Neural progenitor cell (in vitro differentiated cells): Measurements from ENCODE around the gene WNT2. TPM values are rescaled to one million over a fixed set of nuclear protein-coding genes. Genes with fewer than 3 reads are reported as not detected.

Experiments
- DNase-seq: peaks from one replicate; pipeline ENCODE4 v3.0.0-alpha.2; 2016; ENCODE audit warnings: low spot score
- H2AFZ ChIP-seq: fragments of 200-600 bp; sonication (generic); replicated peaks from 2 replicates; pipeline ENCODE4 v1.6.1; 2016; ENCODE audit warnings: antibody characterized with exemption
- H3F3A ChIP-seq: fragments of 200-600 bp; sonication (generic); 2 replicates; pipeline ENCODE4 v1.6.1; 2016; ENCODE audit warnings: antibody characterized with exemption, low read depth
- H3K27ac ChIP-seq: fragments of 200-600 bp; sonication (generic); 2 replicates; pipeline ENCODE4 v1.5.1; 2016; ENCODE audit warnings: mild to moderate bottlenecking
- H3K27me3 ChIP-seq: fragments of 200-600 bp; sonication (generic); 2 replicates; pipeline ENCODE4 v1.6.1; 2016; ENCODE audit warnings: mild to moderate bottlenecking, moderate library complexity
- H3K36me3 ChIP-seq: fragments of 200-600 bp; sonication (generic); 2 replicates; pipeline ENCODE4 v1.5.1; 2016
- H3K4me1 ChIP-seq: fragments of 200-600 bp; sonication (generic); 2 replicates; pipeline ENCODE4 v1.6.1; 2016; ENCODE audit warnings: mixed run types
- H3K4me2 ChIP-seq: fragments of 200-600 bp; sonication (generic); 2 replicates; pipeline ENCODE4 v1.6.1; 2016
- H3K4me3 ChIP-seq: fragments of 200-600 bp; sonication (generic); 2 replicates; pipeline ENCODE4 v1.5.1; 2016
- H3K79me2 ChIP-seq: fragments of 200-600 bp; sonication (generic); 2 replicates; pipeline ENCODE4 v1.6.1; 2016; ENCODE audit warnings: low read depth
- H3K9ac ChIP-seq: fragments of 200-600 bp; sonication (generic); 2 replicates; pipeline ENCODE4 v1.6.1; 2016
- H3K9me3 ChIP-seq: fragments of 200-600 bp; sonication (generic); 2 replicates; pipeline ENCODE4 v1.5.1; 2016; ENCODE audit warnings: low read depth
- H4K20me1 ChIP-seq: fragments of 200-600 bp; sonication (generic); 2 replicates; pipeline ENCODE4 v1.6.1; 2016; ENCODE audit warnings: low read depth
- H3K27ac Mint-ChIP-seq: 3 replicates; pipeline ENCODE4 v1.8.0; 2021; ENCODE audit warnings: mixed read lengths
- H3K27me3 Mint-ChIP-seq: 2 replicates; pipeline ENCODE4 v1.8.0; 2022; ENCODE audit warnings: low read depth, mild to moderate bottlenecking, inconsistent platforms, moderate library complexity, mixed read lengths; ENCODE audit not compliant: insufficient read depth
- H3K36me3 Mint-ChIP-seq: 3 replicates; pipeline ENCODE4 v1.8.0; 2021; ENCODE audit warnings: mixed read lengths
- H3K4me1 Mint-ChIP-seq: 3 replicates; pipeline ENCODE4 v1.8.0; 2021; ENCODE audit warnings: mixed read lengths
- H3K4me3 Mint-ChIP-seq: 3 replicates; pipeline ENCODE4 v1.8.0; 2021; ENCODE audit warnings: mild to moderate bottlenecking, moderate library complexity, mixed read lengths
- H3K9me3 Mint-ChIP-seq: 3 replicates; pipeline ENCODE4 v1.8.0; 2020; ENCODE audit warnings: mixed read lengths
- CTCF ChIP-seq: fragments of 200-600 bp; sonication (generic); IDR thresholded peaks from 2 replicates; pipeline ENCODE4 v1.5.1; 2017; ENCODE audit warnings: antibody characterized with exemption, mild to moderate bottlenecking
- EZH2 ChIP-seq: fragments of 200-600 bp; sonication (generic); IDR thresholded peaks from 2 replicates; pipeline ENCODE4 v1.6.1; 2017; ENCODE audit warnings: antibody characterized with exemption, mild to moderate bottlenecking, moderate library complexity
- EZH2phosphoT487 ChIP-seq: fragments of 200-600 bp; sonication (generic); IDR thresholded peaks from 2 replicates; pipeline ENCODE4 v1.6.1; 2017; ENCODE audit warnings: antibody characterized with exemption
- total RNA-seq: library from RNA; depleted of rRNA; stranded (reverse); fragments of >200 nt; gene quantifications from 2 replicates; pipeline ENCODE4 v1.2.3, GENCODE V29; 2015; ENCODE audit warnings: low replicate concordance

Gene WNT2
- total RNA-seq, 1 donor from 2014 or later: not detected

- no peak overlapping the region for H3K27ac ChIP-seq
- no peaks in the 10 kb centered on the region for H3K9me3 Mint-ChIP-seq
- DNase-seq: no peak
- no peak overlapping the region for H3K4me3 Mint-ChIP-seq
- no peak overlapping the region for H2AFZ ChIP-seq
- no peaks in the 10 kb centered on the region for H3K4me1 Mint-ChIP-seq
- no peaks in the 10 kb centered on the region for H3K9me3 ChIP-seq
- no peak for TF ChIP-seq EZH2
- TF ChIP-seq EZH2phosphoT487: no peak
- TF ChIP-seq CTCF: no peak
- no peaks in the 10 kb centered on the region for H3K4me1 ChIP-seq
- no peaks in the 10 kb centered on the region for H3K79me2 ChIP-seq
- no peaks in the 10 kb centered on the region for H3K36me3 ChIP-seq
- H3K4me3 ChIP-seq: no peak overlapping the region
- peaks cover 2% of the 10 kb centered on the region for H3K27me3 Mint-ChIP-seq
- H3K27ac Mint-ChIP-seq: no peak overlapping the region
- H3K4me2 ChIP-seq: no peak overlapping the region
- no peaks in the 10 kb centered on the region for H3K27me3 ChIP-seq
- H3K36me3 Mint-ChIP-seq: no peaks in the 10 kb centered on the region
- no peaks in the 10 kb centered on the region for H4K20me1 ChIP-seq
- H3K9ac ChIP-seq: no peak overlapping the region
- H3F3A ChIP-seq: no peaks in the 10 kb centered on the region
Measured at GRCh38 chr7:117362294-117362888, 39.5 kb upstream of the WNT2 start.

DNA sequence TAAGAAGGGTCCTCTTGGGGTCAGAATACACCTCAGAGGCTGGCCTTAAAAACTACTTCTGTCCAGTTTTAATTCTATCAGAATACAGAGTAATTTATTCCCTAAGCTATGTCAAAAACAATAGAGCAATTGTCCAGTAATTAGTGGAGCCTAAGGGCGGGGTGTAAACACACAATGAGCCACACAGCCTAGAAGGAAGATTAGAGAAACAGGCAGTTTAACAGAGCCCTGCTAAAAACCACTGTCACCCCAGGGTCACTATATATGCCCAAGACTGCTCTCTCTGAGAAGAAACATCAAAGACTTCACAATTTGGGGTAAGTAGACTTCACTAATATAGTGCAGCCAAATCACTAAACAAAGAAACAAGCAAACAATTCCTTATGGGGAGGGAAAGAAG, 27.2 kb upstream of the WNT2 start:
- Histone ChIP-seq H3K27ac (no peak overlapping the region), H3K27me3 (no peaks in the 10 kb centered on the region), H3K9me3 (no peaks in the 10 kb centered on the region), H3K36me3 (no peaks in the 10 kb centered on the region), H3K79me2 (no peaks in the 10 kb centered on the region), H3F3A (peaks cover 4% of the 10 kb centered on the region), H4K20me1 (no peaks in the 10 kb centered on the region), H3K9ac (no peak overlapping the region), H3K4me1 (peaks cover 21% of the 10 kb centered on the region), H2AFZ (no peak overlapping the region), H3K4me3 (no peak overlapping the region), H3K4me2 (peak overlapping the region; percentile 4)
- H3K27ac Mint-ChIP-seq: no peak overlapping the region
- H3K9me3 Mint-ChIP-seq: no peaks in the 10 kb centered on the region
- TF ChIP-seq EZH2phosphoT487 (no peak), EZH2 (no peak), CTCF (no peak)
- peaks cover 3% of the 10 kb centered on the region for H3K27me3 Mint-ChIP-seq
- DNase-seq: peak; percentile 11
- H3K36me3 Mint-ChIP-seq: no peaks in the 10 kb centered on the region
- no peak overlapping the region for H3K4me3 Mint-ChIP-seq
- H3K4me1 Mint-ChIP-seq: no peaks in the 10 kb centered on the region

DNA sequence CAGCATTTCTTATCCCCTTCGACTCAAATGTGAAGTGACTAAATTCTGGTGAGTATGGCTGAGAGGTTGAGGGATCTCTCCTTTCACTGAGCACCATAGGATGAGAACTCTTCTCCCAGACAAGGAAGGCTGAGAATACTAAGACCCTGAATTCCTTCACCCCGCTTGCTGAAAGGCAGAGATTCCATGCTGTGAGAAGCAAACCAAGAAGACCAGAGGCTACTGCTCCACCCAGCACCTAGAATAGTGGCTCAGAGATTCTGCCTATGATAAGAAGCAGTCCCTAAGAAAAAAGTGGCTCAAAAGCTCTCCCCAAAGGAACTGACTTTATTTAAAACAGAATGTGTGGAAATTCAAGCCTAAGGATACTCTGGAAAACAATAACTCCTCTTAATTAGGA, 26.7 kb upstream of the WNT2 start:
- no peak overlapping the region for H3K4me3 Mint-ChIP-seq
- Histone ChIP-seq H3K4me3 (no peak overlapping the region), H3K36me3 (no peaks in the 10 kb centered on the region), H3K9me3 (no peaks in the 10 kb centered on the region), H3K4me1 (peaks cover 21% of the 10 kb centered on the region), H3K27ac (no peak overlapping the region), H3K4me2 (peak overlapping the region; percentile 4), H4K20me1 (no peaks in the 10 kb centered on the region), H3F3A (peaks cover 4% of the 10 kb centered on the region), H3K27me3 (no peaks in the 10 kb centered on the region), H2AFZ (no peak overlapping the region), H3K79me2 (no peaks in the 10 kb centered on the region), H3K9ac (no peak overlapping the region)
- TF ChIP-seq EZH2: no peak
- no peak for TF ChIP-seq EZH2phosphoT487
- no peak for TF ChIP-seq CTCF
- DNase-seq: no peak
- H3K36me3 Mint-ChIP-seq: no peaks in the 10 kb centered on the region
- H3K9me3 Mint-ChIP-seq: no peaks in the 10 kb centered on the region
- no peaks in the 10 kb centered on the region for H3K4me1 Mint-ChIP-seq
- no peak overlapping the region for H3K27ac Mint-ChIP-seq
- H3K27me3 Mint-ChIP-seq: peaks cover 4% of the 10 kb centered on the region
